NCI-H510A treated with DMSO at 0.1 percent for 48 hours (cell line): ENCODE measurements around the gene ADCY2.
A peak's percentile ranks its signal among the peaks of the same experiment; 100 is the strongest.

ENCODE experiments used
- DNase-seq: peaks from one replicate; lab custom pipeline; 2025; lab: John Stamatoyannopoulos, UW

ADCY2 gene

GRCh38 chr5:7395947-7396712, at the start of gene ADCY2:
Gene ADCY2 (plus strand): TSS chr5:7396138. CDS start chr5:7396297, 159 bp downstream.
- no peak for DNase-seq

GRCh38 chr5:7347377-7347776, 48.6 kb upstream of the ADCY2 start:
- no peak for DNase-seq

- DNase-seq, result no peak
Observed at GRCh38 chr5:7348168-7348854, 47.6 kb upstream of the ADCY2 start.

GRCh38 chr5:7361593-7361992, 34.3 kb upstream of the ADCY2 start:
- no peak for DNase-seq

- DNase-seq, result no peak
Observed at GRCh38 chr5:7363067-7363677, 32.8 kb upstream of the ADCY2 start.

GRCh38 chr5:7364226-7364875, 31.6 kb upstream of the ADCY2 start:
- DNase-seq, result no peak

GRCh38 chr5:7367780-7368179, 28.2 kb upstream of the ADCY2 start:
- DNase-seq, result no peak

- DNase-seq, result no peak
Observed at GRCh38 chr5:7372399-7372798, 23.5 kb upstream of the ADCY2 start.

- DNase-seq, result no peak
Observed at GRCh38 chr5:7374186-7374585, 21.8 kb upstream of the ADCY2 start.

GRCh38 chr5:7375457-7375856, 20.5 kb upstream of the ADCY2 start:
- DNase-seq, result no peak

- DNase-seq, result no peak
Observed at GRCh38 chr5:7376871-7377270, 19.1 kb upstream of the ADCY2 start.

GRCh38 chr5:7377761-7378160, 18.2 kb upstream of the ADCY2 start:
- no peak for DNase-seq

GRCh38 chr5:7382588-7382987, 13.3 kb upstream of the ADCY2 start:
- DNase-seq, result no peak

GRCh38 chr5:7385681-7386080, 10.3 kb upstream of the ADCY2 start:
- no peak for DNase-seq

- no peak for DNase-seq
Observed at GRCh38 chr5:7388553-7388952, 7.4 kb upstream of the ADCY2 start.

- peak; percentile 55 for DNase-seq
Observed at GRCh38 chr5:7391215-7391614, 4.7 kb upstream of the ADCY2 start.

GRCh38 chr5:7391814-7392692, 3.9 kb upstream of the ADCY2 start:
- peak; percentile 81 for DNase-seq

- DNase-seq, result no peak
Observed at GRCh38 chr5:7392693-7393024, 3.3 kb upstream of the ADCY2 start.

- no peak for DNase-seq
Observed at GRCh38 chr5:7393921-7394799, 1.8 kb upstream of the ADCY2 start.

GRCh38 chr5:7394889-7395431, 978 bp upstream of the ADCY2 start:
- DNase-seq, result no peak
